Bronchial epithelial cell (primary cell): ENCODE measurements around the gene COMMD9. TPM values are rescaled to one million over a fixed set of nuclear protein-coding genes. Genes with fewer than 3 reads are reported as not detected.

Experiments
- DNase-seq: peaks from one replicate; pipeline ENCODE4 v3.0.0-alpha.2; 2010; ENCODE audit warnings: low read depth
- FAIRE-seq: peaks from 2 replicates; lab custom pipeline; 2011; peaks lifted over from hg19 to GRCh38; lab: Jason Lieb, UNC
- H3K27me3 ChIP-seq: 2 replicates; pipeline ENCODE4 v1.5.1; 2011; ENCODE audit warnings: low read length; ENCODE audit not compliant: control insufficient read depth, insufficient read depth
- H3K36me3 ChIP-seq: 2 replicates; pipeline ENCODE4 v1.5.1; 2011; ENCODE audit warnings: low read length; ENCODE audit not compliant: control insufficient read depth, insufficient read depth
- H3K4me3 ChIP-seq: 2 replicates; pipeline ENCODE4 v1.5.1; 2011; ENCODE audit warnings: mild to moderate bottlenecking, low read depth, low read length, control low read depth
- total RNA-seq: library from RNA; depleted of rRNA; stranded (reverse); fragments of >200 nt; gene quantifications from 2 replicates; pipeline ENCODE4 v1.2.1, GENCODE V29; 2014
- TF ChIP-seq, protein P1 (sequence below): IDR thresholded peaks from 2 replicates; pipeline ENCODE4 v1.5.1; 2011; ENCODE audit warnings: mild to moderate bottlenecking, moderate library complexity, low read length, control low read depth, inconsistent platforms; ENCODE audit not compliant: insufficient read depth, severe bottlenecking

The COMMD9 gene
- total RNA-seq, 1 donor from 2014 or later, result 9.2 TPM

GRCh38 chr11:36240173-36240572 is 49.1 kb downstream of the COMMD9 start:
- Histone ChIP-seq H3K36me3 (no peaks in the 10 kb centered on the region), H3K27me3 (no peaks in the 10 kb centered on the region), H3K4me3 (no peak overlapping the region)
- DNase-seq, result no peak
- TF ChIP-seq, protein P1, sequence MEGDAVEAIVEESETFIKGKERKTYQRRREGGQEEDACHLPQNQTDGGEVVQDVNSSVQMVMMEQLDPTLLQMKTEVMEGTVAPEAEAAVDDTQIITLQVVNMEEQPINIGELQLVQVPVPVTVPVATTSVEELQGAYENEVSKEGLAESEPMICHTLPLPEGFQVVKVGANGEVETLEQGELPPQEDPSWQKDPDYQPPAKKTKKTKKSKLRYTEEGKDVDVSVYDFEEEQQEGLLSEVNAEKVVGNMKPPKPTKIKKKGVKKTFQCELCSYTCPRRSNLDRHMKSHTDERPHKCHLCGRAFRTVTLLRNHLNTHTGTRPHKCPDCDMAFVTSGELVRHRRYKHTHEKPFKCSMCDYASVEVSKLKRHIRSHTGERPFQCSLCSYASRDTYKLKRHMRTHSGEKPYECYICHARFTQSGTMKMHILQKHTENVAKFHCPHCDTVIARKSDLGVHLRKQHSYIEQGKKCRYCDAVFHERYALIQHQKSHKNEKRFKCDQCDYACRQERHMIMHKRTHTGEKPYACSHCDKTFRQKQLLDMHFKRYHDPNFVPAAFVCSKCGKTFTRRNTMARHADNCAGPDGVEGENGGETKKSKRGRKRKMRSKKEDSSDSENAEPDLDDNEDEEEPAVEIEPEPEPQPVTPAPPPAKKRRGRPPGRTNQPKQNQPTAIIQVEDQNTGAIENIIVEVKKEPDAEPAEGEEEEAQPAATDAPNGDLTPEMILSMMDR, result no peak
- no peak for FAIRE-seq

- H3K27me3 ChIP-seq, result no peaks in the 10 kb centered on the region
- no peak for FAIRE-seq
- H3K36me3 ChIP-seq, result no peaks in the 10 kb centered on the region
- no peak overlapping the region for H3K4me3 ChIP-seq
- no peak for DNase-seq
- TF ChIP-seq, protein P1, result no peak
Observed at GRCh38 chr11:36239636-36240035, 49.6 kb downstream of the COMMD9 start.

DNA sequence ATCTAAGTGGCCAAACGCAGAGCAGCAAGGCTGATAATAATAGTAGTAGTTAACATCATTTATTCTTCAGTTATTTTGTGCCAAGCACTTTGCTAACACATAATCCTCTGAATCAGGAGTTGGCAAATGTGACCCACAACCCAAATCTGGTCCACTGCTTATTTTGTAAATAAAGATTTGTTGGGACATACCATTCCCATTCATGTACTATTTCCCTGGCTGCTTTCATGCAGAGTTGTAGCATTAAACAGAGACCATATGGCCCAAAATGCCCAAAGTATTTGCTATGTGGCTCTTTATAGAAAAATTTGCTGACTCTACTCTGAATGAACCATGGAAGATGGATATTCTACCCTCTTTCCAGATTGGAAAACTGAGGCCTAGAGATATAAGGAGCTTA is 50.3 kb downstream of the COMMD9 start:
- DNase-seq (no peak), FAIRE-seq (no peak)
- no peaks in the 10 kb centered on the region for H3K36me3 ChIP-seq
- TF ChIP-seq, protein P1, result no peak
- no peaks in the 10 kb centered on the region for H3K27me3 ChIP-seq
- no peak overlapping the region for H3K4me3 ChIP-seq

DNA sequence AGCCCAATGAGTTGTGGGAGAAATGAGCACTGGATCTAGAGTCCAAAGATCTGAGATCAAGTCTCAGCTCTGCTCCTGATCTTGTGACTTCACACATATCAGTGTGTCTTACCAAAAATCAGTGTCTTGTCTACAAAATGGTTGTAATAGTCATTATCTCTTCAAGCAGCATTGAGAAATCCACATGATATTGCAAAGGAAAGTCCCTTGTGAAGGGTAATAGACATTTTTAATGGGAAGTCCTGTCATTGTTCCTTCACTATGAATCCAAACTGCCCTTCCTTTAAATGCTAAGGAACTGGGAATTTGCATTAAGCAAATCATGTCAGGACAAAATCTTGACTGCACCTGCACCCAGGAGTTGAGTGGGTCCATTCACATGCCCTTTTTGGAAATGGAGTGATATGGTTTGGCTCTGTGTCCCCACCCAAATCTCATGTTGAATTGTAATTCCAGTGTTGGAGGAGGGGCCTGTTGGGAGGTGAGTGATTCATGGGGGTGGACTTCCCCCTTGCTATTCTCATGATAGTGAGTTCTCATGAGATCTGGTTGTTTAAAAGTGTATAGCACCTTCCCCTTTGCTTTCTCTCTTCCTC is 51.1 kb downstream of the COMMD9 start:
- Histone ChIP-seq H3K27me3 (no peaks in the 10 kb centered on the region), H3K36me3 (no peaks in the 10 kb centered on the region), H3K4me3 (no peak overlapping the region)
- TF ChIP-seq, protein P1, result no peak
- DNase-seq, result no peak
- FAIRE-seq, result no peak

DNA sequence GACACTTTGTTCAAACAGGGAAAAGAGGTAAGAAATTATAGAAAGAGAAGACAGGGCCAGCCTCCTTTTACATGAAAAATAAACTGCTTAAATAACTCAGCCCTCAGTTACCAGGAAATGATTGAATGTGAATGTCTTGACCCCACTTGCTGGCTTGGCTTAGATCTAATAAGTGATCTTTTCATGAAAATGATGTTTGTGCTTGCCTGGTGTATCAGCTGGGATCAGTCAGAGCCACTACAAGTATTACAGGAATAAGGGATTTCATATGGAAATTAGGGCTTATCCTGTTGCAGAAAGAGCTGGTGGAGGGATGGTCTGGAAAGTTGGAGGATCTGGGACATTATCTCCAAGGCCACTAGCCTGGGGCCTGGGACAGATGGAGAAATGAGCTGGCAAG is 51.8 kb downstream of the COMMD9 start:
- Histone ChIP-seq H3K36me3 (no peaks in the 10 kb centered on the region), H3K27me3 (no peaks in the 10 kb centered on the region), H3K4me3 (no peak overlapping the region)
- TF ChIP-seq, protein P1, result no peak
- FAIRE-seq (no peak), DNase-seq (no peak)

DNA sequence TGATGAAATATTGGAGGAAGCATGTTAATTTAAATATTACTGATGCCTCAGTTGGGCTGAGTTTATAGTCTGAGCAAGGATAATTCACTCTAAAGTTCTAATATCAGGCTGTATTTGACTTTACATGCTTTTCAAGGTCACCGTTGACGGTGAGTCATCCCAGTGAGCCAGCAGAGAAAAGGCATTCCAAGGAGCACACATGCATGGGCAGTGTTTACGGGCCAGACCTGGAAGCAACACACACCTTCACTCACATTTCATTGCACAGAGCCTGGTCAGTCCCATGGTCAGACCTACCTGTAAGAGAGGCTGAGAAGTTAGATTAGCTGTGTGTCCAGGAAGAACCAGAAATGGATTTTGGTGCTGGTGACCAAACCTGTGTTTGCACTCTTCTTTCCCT is 53.5 kb downstream of the COMMD9 start:
- Histone ChIP-seq H3K4me3 (no peak overlapping the region), H3K36me3 (no peaks in the 10 kb centered on the region), H3K27me3 (no peaks in the 10 kb centered on the region)
- TF ChIP-seq, protein P1, result no peak
- FAIRE-seq, result no peak
- no peak for DNase-seq
